Activated T-cell treated with anti-CD3 and anti-CD28 coated beads, Interleukin-2, amount 50 U/mL, for 1 hour (primary cell): ENCODE data around the gene NKAIN1.
"Not testable (repeated sequence)": the region's sequence is repeated elsewhere in the genome, so short reads cannot be mapped to it uniquely, and the experiment has no call there.

Source experiments
- DNase-seq: peaks from one replicate; pipeline ENCODE4 v3.0.0-alpha.2; 2020

Gene NKAIN1

DNA sequence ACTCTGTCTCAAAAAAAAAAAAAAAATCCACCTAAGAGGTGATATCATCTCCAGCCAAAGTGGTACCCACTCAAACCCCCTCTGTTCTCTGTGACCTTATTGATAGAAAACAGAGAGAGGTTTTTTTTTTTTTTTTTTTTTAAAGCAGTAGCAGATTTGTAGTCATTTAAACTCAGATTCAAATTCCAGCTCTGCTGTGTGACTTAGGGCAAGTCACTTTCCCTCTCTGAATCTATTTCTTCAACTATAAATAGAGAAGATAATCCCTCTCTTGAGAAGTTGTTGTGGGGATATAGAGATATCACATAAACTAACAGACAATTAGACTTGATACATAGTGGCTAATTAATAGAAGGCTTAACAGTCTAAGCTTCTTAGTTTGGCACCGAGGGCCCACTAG is 48.4 kb downstream of the NKAIN1 start:
- DNase-seq = no peak

DNA sequence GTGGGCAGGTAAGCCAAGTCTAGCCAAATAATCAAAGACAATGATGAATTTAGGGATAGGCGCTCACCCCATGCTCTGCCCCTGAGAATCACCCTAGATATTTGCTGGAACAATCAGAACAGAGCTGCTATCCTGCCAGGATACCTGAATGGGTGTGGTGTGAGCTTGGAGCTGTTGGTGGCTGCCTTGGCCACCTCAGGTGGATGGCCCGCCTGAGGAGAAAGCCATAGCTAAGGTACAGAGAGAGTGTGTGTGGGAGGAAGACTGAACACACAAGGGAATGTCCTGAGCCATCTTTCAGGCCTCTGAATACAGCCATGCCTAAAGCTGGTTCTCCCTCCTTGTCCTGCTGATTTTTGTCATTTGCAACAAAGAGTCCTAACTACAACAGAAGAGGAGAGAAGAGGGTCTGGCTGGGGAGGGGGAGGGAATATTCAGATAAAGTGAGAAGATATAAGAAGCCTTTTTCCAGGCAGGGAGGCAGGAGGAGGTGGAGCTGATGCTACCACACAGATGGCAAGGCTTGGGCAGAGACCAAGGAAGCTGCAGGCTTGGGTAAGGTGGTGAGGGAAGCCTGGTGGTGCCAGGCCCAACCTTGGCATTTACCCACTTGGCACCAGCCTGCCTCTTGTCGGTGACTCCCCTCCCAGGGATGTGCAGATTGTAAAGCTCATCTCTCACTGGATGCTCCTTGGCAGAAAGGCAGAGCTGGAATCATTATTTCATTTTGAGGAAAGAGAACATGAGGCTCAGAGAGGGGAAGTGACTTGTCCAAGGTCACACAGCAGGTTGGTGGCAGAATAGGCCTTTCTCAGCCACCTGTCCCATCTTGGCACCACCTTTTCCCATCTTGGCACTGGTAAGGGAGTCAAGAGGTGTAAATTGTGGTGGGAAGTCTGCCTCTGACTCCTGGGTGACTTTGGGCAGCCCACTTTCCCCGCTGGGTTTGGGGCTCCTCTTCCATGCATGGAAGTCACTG is 49.7 kb downstream of the NKAIN1 start:
- DNase-seq = no peak

DNA sequence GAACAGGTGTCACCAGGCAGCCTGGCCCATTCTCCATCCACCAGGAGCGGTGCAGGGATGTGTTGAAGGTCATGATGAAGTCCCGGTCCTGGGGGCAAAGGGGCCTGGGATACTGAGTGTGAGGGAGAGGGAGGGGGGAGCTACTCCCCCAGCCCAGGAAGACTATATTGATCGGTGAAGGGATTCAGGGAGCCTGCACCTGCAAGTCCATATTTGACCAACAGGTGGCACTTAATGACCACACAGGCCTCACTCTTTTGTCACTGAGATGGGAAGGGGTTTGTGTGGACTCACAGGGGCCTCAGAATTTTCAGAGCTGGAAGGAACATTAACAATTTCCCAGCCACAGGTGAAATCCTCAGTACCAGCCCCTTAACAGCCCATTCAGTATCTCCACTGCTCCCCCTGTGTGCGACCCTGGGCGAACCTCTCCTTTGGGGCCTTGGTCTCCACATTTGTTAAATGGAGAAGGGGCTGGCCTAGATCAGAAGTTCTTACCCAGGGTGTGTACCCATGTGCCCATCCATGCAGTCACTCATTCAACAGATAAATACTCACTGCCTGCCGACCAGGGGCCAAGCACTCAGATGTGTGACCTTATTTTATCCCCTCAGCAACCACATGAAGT is 55.6 kb downstream of the NKAIN1 start:
- peak; percentile 22 for DNase-seq

DNA sequence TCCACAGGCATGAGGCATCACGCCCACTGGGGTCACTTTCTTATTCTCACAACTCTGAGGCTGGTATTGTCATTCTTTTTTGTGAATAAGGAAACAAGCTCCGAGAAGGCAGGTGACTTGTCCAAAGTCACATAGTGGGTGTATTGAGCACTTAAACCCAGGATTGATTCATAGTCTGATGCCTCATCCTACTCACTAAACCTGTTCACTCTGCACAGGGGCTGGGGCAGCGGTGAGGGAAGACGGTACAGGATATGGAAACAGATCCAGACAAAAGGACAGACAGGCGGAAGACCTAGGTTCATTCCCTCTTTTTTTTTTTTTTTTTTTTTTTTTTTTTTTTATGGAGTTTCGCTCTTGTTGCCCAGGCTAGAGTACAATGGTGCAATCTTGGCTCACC is 56.6 kb downstream of the NKAIN1 start:
- DNase-seq = no peak

DNA sequence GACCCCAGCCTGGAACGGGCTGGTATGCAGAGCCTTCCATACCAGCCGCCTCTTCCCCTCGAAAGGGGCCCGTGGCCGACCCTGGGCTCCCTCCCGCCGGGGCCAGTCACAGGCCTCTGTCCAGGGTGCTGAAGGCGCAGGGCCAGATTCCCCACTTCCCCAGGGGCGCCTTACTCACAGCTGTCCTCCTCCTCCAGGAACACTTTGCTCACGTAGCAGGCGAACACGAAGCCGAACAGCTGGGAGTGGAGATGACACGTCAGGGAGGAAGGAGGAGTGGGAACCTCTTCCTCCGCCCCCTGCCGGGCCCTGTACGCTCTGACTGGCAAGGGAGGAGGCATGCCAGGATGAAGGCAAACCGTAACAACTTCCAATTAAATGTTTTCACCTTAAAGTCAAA is 57.3 kb downstream of the NKAIN1 start:
- DNase-seq = peak; percentile 58

DNA sequence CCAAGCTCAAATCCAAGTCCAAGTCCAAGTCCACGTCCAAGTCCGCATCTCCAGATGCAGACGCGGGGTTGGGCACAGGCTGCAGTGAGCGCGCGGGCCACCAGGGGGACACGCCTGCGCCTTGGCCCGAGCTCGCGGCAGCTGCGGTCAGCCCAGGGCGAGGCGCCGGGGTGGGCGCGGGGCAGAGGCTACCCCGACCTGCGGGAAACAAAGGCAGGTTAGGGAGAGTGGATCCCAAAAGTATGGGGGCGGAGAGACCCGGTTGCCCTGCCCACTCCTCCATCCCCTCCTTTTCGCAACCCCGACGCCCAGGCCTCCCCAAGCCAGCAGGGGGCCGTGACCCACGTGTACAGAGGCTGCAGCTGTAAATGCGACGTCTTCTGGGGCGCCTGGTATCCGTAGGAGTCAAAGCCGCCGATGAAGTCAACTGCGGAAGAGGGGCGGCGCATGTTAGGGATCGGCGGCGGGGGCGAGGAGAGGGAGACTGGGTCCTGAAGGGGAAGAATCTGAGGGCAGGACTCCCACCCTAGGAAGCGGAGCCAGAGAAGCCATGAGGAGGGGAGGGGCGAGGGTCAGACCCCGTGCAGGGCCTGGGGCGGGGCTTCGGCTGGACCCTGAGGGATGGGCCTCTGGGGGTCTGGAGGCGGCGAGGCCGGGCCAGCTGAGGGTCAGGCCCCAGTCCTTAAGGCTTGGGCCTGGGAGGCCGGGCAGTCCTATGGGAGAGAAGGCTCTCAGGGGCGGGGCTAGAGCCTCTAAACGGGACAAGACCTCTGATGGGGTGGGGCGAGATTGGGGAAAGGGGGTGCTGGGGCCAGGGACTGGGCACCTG is 58.0 kb downstream of the NKAIN1 start:
- peak; percentile 40 for DNase-seq

DNA sequence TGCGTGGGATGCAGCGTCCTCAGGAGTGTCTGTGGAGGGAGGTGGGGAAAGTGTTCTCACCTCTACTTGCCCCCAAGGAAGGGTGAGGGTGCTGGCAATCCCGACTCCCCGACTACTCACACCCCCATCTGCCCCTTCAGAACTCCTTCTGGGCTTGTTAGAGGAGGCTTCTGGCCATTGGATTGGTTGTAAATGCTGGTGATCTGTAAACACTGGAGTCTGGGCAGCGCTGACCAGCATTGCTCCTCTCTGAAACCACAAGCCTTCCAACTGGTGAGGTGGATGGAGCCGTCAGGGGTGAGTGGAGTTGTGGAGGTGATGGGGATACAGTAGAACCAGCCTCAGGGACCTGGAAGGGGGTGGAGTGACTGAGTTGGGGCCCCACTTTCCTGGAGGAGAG is 59.3 kb downstream of the NKAIN1 start:
- DNase-seq = no peak

DNA sequence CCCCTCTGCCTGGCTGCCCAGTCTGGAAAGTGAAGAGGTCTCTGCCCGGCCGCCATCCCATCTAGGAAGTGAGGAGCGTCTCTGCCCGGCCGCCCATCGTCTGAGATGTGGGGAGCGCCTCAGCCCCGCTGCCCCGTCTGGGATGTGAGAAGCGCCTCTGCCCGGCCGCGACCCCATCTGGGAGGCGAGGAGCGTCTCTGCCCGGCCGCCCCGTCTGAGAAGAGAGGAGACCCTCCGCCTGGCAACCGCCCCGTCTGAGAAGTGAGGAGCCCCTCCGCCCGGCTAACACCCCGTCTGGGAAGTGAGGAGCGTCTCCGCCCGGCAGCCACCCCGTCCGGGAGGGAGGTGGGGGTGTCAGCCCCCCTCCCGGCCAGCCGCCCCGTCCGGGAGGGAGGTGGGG is 63.4 kb downstream of the NKAIN1 start:
- not testable (repeated sequence) for DNase-seq

DNA sequence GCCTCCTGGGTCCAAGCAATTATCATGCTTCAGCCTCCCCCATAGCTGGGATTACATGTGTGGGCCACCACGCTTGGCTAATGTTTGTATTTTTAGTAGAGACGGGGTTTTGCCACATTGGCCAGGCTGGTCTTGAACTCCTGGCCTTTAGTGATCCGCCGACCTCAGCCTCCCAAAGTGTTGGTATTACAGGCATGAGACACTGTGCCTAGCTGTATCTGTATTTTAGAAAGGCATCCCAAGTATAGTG is 69.3 kb downstream of the NKAIN1 start:
- no peak for DNase-seq

DNA sequence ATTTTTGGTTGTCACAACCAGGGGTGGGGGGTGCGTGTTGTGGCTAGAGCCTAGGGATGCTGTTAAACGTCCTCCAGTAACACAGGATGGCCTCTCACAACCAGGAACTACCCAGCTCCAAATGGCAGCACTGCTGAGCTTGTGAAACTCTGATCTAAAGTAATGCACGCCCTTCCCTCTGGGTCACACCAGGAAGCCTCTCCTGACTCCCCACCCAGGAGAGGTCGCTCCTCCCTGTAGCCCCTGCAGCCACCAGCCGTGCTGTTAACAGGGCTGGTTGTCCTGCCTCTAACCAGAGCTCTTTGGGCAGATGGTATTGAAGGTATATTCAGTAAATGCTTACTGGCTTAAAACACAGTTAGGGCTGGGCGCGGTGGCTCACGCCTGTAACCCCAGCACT is 73.2 kb downstream of the NKAIN1 start:
- DNase-seq = no peak

DNA sequence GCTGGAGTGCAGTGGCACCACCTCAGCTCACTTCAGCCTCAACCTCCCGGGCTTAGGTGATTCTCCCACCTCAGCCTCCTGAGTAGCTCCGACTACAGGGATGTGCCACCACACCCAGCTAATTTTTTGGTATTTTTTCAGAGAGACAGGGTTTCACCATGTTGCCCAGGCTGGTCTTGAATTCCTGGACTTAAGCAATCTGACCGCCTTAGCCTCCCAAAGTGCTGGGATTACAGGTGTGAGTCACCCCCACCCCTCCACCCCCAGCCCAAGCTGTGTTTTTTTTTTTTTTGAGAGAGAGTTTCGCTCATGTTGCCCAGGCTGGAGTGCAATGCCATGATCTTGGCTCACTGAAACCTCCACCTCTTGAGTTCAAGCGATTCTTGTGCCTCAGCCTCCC is 75.4 kb downstream of the NKAIN1 start:
- DNase-seq = no peak

DNA sequence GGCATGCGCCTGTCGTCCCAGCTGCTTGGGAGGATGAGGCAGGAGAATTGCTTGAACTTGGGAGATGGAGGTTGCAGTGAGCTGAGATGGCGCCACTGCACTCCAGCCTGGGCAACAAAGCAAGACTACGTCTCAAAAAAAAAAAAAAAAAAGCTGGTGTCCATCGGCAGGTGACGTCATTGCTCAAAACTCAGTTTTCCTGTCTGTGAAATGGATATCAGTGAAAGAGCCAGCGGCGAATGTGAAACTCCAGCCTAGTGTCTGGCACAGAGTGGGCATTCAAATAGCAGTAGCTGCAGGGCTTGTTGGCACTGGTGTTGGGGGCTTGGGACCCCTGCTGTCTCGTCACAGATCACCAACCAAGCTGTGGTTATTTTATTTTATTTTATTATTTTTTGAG is 75.8 kb downstream of the NKAIN1 start:
- DNase-seq = no peak

DNA sequence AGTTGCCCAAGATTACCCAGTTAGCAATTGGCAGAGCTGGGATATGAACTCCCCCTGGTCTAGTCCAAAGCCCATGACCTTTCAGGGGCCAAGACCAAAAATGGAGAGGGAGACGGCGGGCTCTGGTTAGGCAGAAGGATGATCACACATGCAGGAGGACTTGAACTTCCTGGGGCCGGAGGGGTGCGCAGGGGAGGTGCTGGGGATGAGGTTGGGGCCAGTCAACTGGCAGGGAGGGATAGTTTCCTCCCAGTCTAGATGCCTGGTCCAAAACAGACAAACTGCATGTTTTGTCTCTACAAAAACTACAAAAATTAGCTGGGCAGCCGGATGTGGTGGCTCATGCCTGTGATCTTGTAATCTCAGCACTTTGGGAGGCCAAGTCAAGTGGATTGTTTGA is 78.1 kb downstream of the NKAIN1 start:
- DNase-seq = no peak

DNA sequence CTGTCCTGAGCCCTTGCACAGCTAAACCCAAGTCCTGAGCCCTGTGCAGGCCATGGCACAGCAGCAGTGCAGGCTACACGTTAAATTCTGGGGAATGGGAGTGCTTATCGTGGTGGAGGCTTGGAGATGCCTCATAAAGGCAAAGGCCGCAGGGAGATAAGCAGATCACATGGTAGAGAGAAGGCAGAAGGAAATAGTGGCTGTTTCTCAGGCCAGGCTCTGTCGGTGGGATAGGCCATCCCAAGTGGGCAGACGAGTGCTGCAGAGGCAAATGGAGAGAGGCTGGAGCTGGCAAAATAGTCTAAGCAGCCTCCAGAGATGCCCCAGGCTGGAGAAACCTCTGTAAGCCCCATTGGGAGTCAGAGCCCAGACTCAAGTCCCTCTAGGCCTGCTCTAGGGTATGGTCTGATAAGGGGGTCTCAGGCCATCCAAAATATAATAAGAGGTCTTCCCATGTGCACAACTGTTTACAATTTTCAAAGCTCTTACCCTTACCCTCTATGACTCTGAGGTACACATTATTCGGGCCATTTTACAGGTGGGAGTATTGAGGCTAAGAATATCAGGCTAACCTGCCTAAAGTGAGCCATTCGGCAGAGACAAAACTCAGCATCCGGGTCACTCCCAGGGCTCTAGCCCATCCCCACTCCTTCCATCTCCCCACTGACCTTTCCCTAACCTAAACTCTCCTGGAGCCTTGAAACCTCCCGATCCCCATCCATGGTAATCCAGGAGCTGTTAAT is 79.6 kb downstream of the NKAIN1 start:
- no peak for DNase-seq

DNA sequence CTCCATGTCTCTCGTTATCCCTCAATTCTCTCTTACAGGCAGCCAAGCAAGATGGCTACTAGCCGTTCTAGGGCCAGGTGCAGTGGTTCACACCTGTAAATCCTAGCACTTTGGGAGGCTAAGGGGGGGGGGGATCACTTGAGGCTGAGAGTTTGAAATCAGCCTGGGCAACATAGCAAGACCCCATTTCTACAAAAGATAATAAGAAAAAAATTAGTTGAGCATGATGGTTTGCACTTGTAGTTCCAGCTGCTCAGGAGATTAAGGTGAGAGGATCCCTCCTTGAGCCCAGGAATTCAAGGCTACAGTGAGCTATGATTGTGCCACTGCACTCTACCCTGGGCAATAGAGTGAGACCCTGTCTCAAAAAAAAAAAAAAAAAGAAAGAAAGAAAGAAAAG is 80.4 kb downstream of the NKAIN1 start:
- no peak for DNase-seq

DNA sequence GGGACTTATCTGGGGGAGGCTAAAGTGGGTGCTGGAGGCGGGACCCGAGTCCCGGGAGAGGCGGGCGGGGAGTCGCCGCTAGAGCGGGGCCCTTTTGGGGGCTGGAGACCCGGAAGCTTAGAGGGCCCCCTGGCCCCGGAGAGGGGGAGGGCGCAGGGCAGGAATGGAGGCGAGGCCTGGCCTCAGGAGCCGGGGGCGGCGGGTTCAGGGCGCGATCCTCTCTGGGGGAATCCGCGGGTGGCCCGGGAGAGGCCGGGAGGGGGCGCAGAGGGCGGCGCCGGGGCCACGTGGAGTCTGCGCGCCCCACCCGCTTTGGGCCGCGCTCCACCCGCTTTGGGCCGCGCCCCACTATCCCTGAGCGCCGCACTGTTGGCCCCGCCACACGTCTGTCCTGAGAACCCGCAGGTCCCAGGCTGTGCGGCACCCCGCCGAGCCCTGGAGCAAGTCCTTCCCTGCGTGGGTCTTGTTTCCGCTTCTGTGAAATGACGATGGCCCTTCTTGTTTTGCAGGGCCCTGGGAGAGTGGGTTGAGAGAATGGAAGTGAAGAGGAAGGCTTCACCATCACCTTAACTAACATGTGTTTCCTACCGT is 84.4 kb downstream of the NKAIN1 start:
- DNase-seq = peak; percentile 64

DNA sequence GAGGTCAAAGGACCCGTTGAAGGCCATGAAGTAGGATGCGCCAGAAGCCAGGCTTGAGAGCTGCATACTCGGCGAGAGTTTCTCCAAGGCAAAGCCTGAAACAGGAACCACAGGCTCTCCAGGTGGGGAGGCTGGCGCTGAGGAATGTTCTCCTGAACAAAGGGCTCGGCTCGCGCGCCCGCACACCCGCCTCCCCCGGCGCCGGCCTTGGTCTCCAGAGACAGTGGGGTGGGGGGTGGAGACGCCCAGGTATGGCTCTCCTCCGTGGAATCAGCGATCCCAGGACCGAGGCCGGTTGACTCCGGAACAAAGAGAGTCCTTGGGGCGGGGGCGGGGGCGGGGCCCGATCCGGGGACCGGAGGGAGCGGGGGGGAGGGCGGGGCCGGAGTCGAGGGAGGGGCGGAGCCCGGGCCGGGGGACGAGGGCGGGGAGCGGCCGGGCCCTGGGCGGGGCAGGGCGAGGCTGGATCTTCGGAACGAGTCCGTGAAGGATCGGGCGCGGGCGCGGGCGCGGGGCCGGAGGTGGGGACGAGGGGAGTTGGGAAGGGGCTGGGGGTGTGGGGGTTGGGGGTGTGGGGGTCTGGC is 85.0 kb downstream of the NKAIN1 start:
- DNase-seq = peak; percentile 76

DNA sequence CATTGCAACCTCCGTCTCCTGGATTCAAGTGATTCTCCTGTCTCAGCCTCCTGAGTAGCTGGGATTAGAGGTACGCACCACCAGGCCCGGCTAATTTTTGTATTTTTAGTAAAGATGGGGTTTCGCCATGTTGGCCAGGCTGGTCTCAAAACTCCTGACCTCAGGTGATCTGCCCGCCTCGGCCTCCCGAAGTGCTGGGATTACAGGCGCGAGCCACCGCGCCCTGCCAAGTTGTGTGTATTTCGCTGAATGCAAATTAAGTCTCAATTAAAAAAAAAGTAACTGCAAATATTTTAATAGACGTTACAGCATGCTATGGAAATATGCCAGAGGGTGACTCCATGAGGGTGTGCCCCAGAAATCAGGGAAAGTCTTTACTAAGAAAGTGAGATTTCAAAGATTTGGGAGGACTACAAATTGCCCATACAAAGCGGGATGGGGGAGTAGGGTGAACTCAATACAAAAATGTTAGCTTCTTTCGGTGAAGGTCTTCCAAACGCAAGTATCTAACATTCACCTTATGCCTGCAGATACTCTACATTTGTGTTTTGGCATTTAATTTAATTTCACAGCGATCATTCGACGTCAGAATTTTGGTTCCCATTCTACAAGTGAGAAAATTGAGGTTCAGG is 85.6 kb downstream of the NKAIN1 start:
- no peak for DNase-seq

DNA sequence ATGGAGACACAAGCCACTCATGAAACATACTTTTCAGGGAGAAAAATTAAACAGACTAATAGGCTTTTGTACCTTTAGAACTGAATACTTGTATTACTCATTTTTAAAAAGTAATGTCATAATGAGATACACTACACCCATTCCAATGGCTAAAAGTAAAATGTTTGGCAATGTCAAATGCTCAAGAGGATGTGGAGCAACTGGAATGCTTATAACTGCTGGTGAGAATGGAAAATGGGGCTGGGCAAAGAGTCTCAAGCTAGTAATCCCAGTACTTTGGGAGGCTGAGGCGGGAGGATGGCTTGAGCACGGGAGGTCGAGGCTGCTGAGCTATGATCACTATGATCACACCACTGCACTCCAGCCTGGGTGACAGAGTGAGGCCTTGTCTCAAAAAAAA is 86.3 kb downstream of the NKAIN1 start:
- DNase-seq = no peak

DNA sequence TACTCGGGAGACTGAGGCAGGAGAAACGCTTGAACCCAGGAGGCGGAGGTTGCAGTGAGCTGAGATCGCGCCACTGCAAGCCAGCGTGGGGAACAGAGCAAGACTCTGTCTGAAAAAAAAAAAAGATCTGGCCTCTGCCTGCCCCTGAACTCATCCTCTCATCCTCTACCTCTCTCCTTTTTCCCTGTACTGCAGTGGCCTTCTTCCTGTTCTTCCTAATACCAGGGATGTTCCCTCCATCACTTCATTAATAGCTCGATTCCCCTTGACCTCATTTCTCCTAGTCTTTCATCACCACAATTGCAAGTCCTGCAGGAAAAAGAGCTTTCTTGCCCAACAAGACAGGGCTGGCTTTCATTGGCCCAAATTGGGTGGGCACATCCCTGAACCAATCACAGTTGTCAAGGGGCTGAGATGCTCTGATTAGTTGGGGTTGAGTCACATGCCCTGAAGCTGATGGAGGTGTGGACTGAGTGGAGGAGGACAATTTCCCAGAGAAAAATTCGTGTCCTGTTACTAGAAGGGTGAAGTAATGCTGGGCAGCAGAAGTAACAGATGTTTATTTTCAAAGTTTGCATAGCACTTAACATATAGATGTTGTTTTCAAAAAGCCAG is 87.4 kb downstream of the NKAIN1 start:
- no peak for DNase-seq

DNA sequence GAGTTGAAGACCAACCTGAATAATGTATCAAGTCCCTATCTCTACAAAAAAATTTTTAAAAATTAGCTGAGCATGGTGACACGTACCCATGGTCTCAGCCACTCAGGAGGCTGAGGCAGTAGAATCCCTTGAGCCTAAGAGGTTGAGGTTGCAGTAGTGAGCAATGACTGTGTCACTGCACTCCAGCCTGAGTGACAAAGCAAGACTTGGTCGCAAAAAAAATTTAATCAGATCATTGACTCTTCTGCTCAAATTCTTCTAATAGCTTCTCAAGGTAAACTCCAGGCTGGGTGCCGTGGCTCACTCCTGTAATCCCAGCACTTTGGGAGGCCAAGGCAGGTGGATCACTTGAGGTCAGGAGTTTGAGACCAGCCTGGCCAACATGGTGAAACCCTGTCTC is 88.3 kb downstream of the NKAIN1 start:
- DNase-seq = no peak
